BE2C (cell line): ENCODE data around the gene EFCAB12.

Source experiments
- DNase-seq: peaks from one replicate; pipeline ENCODE4 v3.0.0-alpha.2; 2020
- H3K27me3 ChIP-seq: fragments of 250-450 bp; sonication (Bioruptor Pico); 2 replicates; pipeline ENCODE4 v1.5.1; 2020; ENCODE audit warnings: mild to moderate bottlenecking
- H3K36me3 ChIP-seq: fragments of 250-450 bp; sonication (Bioruptor Pico); 2 replicates; pipeline ENCODE4 v1.5.1; 2020; ENCODE audit warnings: mild to moderate bottlenecking
- H3K4me1 ChIP-seq: fragments of 250-450 bp; sonication (Bioruptor Pico); 2 replicates; pipeline ENCODE4 v1.5.1; 2020
- H3K4me3 ChIP-seq: 2 replicates; pipeline ENCODE4 v1.5.1; 2011; ENCODE audit warnings: low read depth, low read length
- H3K9me3 ChIP-seq: fragments of 250-450 bp; sonication (Bioruptor Pico); 2 replicates; pipeline ENCODE4 v1.5.1; 2020
- CTCF ChIP-seq: IDR thresholded peaks from 2 replicates; pipeline ENCODE4 v1.5.1; 2012; ENCODE audit warnings: mild to moderate bottlenecking, low read depth, low read length

The EFCAB12 gene

GRCh38 chr3:129352045-129352444 lies 76.4 kb downstream of the EFCAB12 start:
- Histone ChIP-seq H3K36me3 (no peaks in the 10 kb centered on the region), H3K27me3 (no peaks in the 10 kb centered on the region), H3K4me3 (no peak overlapping the region), H3K4me1 (peaks cover 2% of the 10 kb centered on the region), H3K9me3 (no peaks in the 10 kb centered on the region)
- peak; percentile 25 for TF ChIP-seq CTCF
- no peak for DNase-seq
